GM23248 (cell line): ENCODE results near the gene ZBTB16.

Source experiments
- EZH2 ChIP-seq: fragments of 200-600 bp; sonication (generic); IDR thresholded peaks from 2 replicates; pipeline ENCODE4 v1.6.1; 2018; ENCODE audit warnings: antibody characterized with exemption, mild to moderate bottlenecking; ENCODE audit not compliant: insufficient read depth, poor library complexity, severe bottlenecking
- EZH2phosphoT487 ChIP-seq: fragments of 200-600 bp; sonication (generic); IDR thresholded peaks from 2 replicates; pipeline ENCODE4 v1.6.1; 2018; ENCODE audit warnings: antibody characterized with exemption, moderate library complexity, mild to moderate bottlenecking, low read depth; ENCODE audit not compliant: insufficient read depth

GRCh38 chr11:114166897-114167323 is 107.4 kb downstream of the ZBTB16 start:
- TF ChIP-seq EZH2 = no peak
- peak; percentile 87 for TF ChIP-seq EZH2phosphoT487
